NB4 (cell line): ENCODE measurements around the gene SNAPC3.

ENCODE experiments used
- DNase-seq: peaks from one replicate; pipeline ENCODE4 v3.0.0; 2010; ENCODE audit warnings: low read depth
- H3K4me3 ChIP-seq: one replicate; pipeline ENCODE4 v1.5.1; 2011; ENCODE audit warnings: mild to moderate bottlenecking, low read depth, low read length, moderate library complexity
- MYC ChIP-seq: IDR thresholded peaks from 2 replicates; pipeline ENCODE4 v1.6.1; 2011; ENCODE audit warnings: low read depth, low read length
- POLR2A ChIP-seq: IDR thresholded peaks from 2 replicates; pipeline ENCODE4 v1.6.1; 2011; ENCODE audit warnings: mild to moderate bottlenecking; ENCODE audit not compliant: insufficient read length; ENCODE audit errors: extremely low read depth
- TF ChIP-seq, protein P1 (sequence below): IDR thresholded peaks from one replicate; pipeline ENCODE4 v1.5.1; 2012; ENCODE audit warnings: low read depth, low read length
- TF ChIP-seq, protein P2 (sequence below): IDR thresholded peaks from 2 replicates; pipeline ENCODE4 v1.6.1; 2011; ENCODE audit warnings: low read depth, low read length

The SNAPC3 gene

DNA sequence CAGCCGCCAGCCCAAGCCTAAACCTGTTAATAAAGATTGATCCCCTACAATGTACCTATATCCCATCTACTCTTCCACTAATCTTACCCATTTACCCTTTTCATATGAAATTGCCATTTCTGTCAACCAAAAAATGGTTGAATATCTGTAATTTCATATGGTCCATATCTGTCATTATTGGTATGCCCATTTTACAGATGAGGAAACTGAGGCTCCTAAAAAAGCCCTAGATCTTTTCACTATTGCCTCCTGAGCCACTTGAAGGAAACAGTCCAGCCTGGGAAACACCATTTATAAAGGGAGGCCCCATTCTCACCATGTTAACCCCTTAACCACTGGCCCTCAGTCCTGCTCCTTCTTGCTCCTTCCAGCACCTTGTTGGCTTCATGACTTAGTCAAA is 41.2 kb upstream of the SNAPC3 start:
- no peak for TF ChIP-seq MYC
- TF ChIP-seq, protein P1, sequence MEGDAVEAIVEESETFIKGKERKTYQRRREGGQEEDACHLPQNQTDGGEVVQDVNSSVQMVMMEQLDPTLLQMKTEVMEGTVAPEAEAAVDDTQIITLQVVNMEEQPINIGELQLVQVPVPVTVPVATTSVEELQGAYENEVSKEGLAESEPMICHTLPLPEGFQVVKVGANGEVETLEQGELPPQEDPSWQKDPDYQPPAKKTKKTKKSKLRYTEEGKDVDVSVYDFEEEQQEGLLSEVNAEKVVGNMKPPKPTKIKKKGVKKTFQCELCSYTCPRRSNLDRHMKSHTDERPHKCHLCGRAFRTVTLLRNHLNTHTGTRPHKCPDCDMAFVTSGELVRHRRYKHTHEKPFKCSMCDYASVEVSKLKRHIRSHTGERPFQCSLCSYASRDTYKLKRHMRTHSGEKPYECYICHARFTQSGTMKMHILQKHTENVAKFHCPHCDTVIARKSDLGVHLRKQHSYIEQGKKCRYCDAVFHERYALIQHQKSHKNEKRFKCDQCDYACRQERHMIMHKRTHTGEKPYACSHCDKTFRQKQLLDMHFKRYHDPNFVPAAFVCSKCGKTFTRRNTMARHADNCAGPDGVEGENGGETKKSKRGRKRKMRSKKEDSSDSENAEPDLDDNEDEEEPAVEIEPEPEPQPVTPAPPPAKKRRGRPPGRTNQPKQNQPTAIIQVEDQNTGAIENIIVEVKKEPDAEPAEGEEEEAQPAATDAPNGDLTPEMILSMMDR, result no peak
- TF ChIP-seq, protein P2, sequence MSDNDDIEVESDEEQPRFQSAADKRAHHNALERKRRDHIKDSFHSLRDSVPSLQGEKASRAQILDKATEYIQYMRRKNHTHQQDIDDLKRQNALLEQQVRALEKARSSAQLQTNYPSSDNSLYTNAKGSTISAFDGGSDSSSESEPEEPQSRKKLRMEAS, result no peak
- TF ChIP-seq POLR2A, result no peak
- H3K4me3 ChIP-seq, result no peak overlapping the region

DNA sequence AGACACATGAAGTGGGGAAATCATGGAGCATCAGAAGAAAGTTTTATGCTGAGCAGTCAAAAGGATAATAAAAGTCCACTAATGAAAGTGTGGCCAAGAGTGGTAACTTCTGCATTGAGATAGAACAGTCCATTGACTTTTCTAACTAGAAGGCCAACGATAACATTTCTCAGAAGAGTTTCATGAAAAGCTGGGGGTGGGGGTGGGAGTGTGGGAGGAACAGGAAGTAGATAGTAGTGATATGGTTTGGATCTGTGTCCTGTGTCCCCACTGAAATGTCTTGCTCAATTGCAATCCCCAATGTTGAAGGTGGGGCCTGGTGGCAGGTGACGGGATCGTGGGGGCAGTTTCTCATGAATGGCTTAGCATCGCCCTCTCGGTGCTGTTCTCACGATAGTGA is 36.2 kb upstream of the SNAPC3 start:
- H3K4me3 ChIP-seq, result no peak overlapping the region
- TF ChIP-seq, protein P1, result no peak
- TF ChIP-seq POLR2A (no peak), MYC (no peak)
- TF ChIP-seq, protein P2, result no peak
- peak; percentile 32 for DNase-seq

More for the DNA sequence above, 41.2 kb upstream of the SNAPC3 start:
- no peak for DNase-seq

DNA sequence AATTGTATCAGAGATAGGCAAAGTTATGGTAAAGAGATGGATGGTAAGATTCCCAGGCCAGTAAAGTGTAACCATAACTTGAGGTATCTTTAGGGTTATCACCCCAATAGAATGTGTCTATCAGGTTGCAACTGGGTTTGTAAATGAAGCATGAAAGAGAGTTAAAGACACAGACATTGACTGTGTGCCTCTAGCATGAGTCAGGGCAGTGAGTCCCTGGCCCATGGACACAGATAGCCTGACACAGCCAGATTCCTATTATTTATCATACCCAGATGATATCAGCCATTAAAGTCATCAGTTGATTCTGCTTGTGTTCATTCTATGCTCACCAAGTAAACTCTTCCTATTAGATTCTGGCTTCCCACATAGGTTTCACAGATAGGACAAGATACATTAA is 33.5 kb upstream of the SNAPC3 start:
- TF ChIP-seq, protein P2, result no peak
- TF ChIP-seq, protein P1, result no peak
- TF ChIP-seq POLR2A (no peak), MYC (no peak)
- no peak overlapping the region for H3K4me3 ChIP-seq
- DNase-seq, result no peak

DNA sequence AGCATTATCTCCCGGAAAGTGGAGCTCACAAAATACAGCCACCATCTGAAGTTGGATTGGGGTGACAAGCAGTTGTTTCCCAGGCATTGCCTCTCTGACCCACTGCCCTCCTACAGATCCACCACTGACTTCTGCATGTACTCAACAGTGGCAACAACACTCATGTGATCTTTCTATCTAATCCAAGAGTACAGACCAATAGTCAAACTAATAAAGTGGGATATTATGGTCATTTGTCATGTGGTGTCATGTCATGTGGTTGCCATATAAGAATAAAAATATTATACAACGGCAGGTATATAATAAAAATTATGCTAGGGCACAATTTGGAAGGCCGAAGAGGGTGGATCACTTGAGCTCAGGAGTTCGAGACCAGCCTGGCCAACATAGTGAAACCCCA is 33.0 kb upstream of the SNAPC3 start:
- no peak overlapping the region for H3K4me3 ChIP-seq
- no peak for DNase-seq
- TF ChIP-seq POLR2A (no peak), MYC (no peak)
- TF ChIP-seq, protein P1, result no peak
- TF ChIP-seq, protein P2, result no peak

DNA sequence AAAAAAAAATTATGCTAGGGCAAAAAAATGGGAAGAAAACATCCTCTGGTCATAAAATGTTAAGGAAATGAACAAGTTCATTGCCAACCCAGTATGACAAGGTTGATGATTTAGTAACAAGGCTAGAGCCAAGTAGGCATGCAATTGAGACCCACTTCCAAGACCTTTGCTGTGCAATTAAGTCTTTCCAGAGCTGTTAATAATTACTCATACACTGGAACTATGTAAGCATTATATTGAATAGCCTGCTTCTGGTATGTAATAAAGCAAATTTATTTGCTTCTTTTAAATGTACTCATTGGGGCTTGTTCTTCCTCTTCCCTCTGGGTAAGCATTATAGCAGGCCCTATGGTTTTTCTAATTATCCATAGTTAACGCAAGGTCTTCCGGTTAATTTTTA is 32.5 kb upstream of the SNAPC3 start:
- H3K4me3 ChIP-seq, result no peak overlapping the region
- TF ChIP-seq MYC, result no peak
- TF ChIP-seq, protein P2, result no peak
- TF ChIP-seq POLR2A, result no peak
- TF ChIP-seq, protein P1, result no peak
- no peak for DNase-seq

DNA sequence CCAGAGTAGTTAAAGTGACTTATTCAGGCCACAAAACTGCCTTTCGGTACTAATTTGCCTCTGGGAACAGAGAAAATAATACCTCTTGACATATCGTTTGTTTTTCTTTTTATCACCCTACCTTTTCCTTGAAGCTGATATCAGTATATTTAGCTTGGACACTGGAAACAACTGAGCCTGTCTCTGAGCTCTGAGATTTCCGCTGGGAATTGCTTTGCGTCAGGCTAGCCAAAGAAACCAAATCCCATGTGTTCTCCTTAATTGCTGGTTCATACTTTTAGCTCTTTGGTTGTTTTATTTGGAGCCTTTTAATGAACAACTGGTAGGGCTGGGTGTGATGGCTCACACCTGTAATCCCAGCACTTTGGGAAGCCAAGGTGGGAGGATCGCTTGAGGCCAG is 30.3 kb upstream of the SNAPC3 start:
- TF ChIP-seq MYC (no peak), POLR2A (no peak)
- TF ChIP-seq, protein P1, result no peak
- TF ChIP-seq, protein P2, result no peak
- no peak overlapping the region for H3K4me3 ChIP-seq
- DNase-seq, result no peak
